ENCODE data around the gene ZNF521.

ZNF521 gene

GRCh38 chr18:25234322-25234639 lies 117.7 kb downstream of the ZNF521 start:
- no peak for DNase-seq
- intact Hi-C loops (cut with DNase I), result loop anchor here (10.0 kb wide), 1 partner anchor 51 kb away; no protein-coding TSS in a partner anchor

GRCh38 chr18:25233528-25234321 lies 118.2 kb downstream of the ZNF521 start:
- intact Hi-C loops (cut with DNase I), result loop anchor here (10.0 kb wide), 1 partner anchor 51 kb away; no protein-coding TSS in a partner anchor
- DNase-seq, result no peak

- peak in 1 of 10 donors; percentile 74 for DNase-seq
- intact Hi-C loops (cut with DNase I), result loop anchor here (2.0 to 10.0 kb wide), 2 partner anchors 53 to 121 kb away; partner anchors contain the start of gene ZNF521
These were observed 120.7 kb downstream of the ZNF521 start for GRCh38 chr18:25231327-25231691.

GRCh38 chr18:25230658-25231326 lies 121.2 kb downstream of the ZNF521 start:
- intact Hi-C loops (cut with DNase I), result loop anchor here (2.0 to 10.0 kb wide), 2 partner anchors 54 to 122 kb away; partner anchors contain the start of gene ZNF521
- peak; percentile 59 to 94 (median 72) for DNase-seq

- DNase-seq, result no peak
- intact Hi-C loops (cut with DNase I), result loop anchor here (2.0 to 10.0 kb wide), 2 partner anchors 55 to 123 kb away; partner anchors contain the start of gene ZNF521
These were observed 122.0 kb downstream of the ZNF521 start for GRCh38 chr18:25229920-25230319.

- DNase-seq, result no peak
- intact Hi-C loops (cut with DNase I), result no loop called here
These were observed 122.9 kb downstream of the ZNF521 start for GRCh38 chr18:25229081-25229480.

- DNase-seq, result no peak
- intact Hi-C loops (cut with DNase I), result no loop called here
These were observed 123.6 kb downstream of the ZNF521 start for GRCh38 chr18:25228410-25228809.

GRCh38 chr18:25225151-25225550 lies 126.8 kb downstream of the ZNF521 start:
- no peak for DNase-seq
- intact Hi-C loops (cut with DNase I), result no loop called here

GRCh38 chr18:25223899-25224886 lies 127.8 kb downstream of the ZNF521 start:
- DNase-seq, result no peak
- intact Hi-C loops (cut with DNase I), result no loop called here

- DNase-seq, result no peak
- intact Hi-C loops (cut with DNase I), result no loop called here
These were observed 128.8 kb downstream of the ZNF521 start for GRCh38 chr18:25223211-25223610.

- DNase-seq, result no peak
- intact Hi-C loops (cut with DNase I), result no loop called here
These were observed 129.3 kb downstream of the ZNF521 start for GRCh38 chr18:25222648-25223047.

- no peak for DNase-seq
These were observed 141.3 kb downstream of the ZNF521 start for GRCh38 chr18:25210622-25211021.

GRCh38 chr18:25192065-25192464 lies 159.9 kb downstream of the ZNF521 start:
- DNase-seq, result no peak

More at GRCh38 chr18:25210622-25211021, 141.3 kb downstream of the ZNF521 start:
- intact Hi-C loops (cut with DNase I), result no loop called here

GRCh38 chr18:25190472-25190871 lies 161.5 kb downstream of the ZNF521 start:
- intact Hi-C loops (cut with DNase I), result no loop called here
- no peak for DNase-seq

More at GRCh38 chr18:25192065-25192464, 159.9 kb downstream of the ZNF521 start:
- intact Hi-C loops (cut with DNase I), result no loop called here

GRCh38 chr18:25189391-25190185 lies 162.4 kb downstream of the ZNF521 start:
- intact Hi-C loops (cut with DNase I), result no loop called here

GRCh38 chr18:25187521-25188192 lies 164.3 kb downstream of the ZNF521 start:
- intact Hi-C loops (cut with DNase I), result no loop called here
- no peak for DNase-seq

More at GRCh38 chr18:25189391-25190185, 162.4 kb downstream of the ZNF521 start:
- DNase-seq, result no peak

- DNase-seq, result no peak
- intact Hi-C loops (cut with DNase I), result no loop called here
These were observed 165.1 kb downstream of the ZNF521 start for GRCh38 chr18:25186871-25187270.

GRCh38 chr18:25181993-25182392 lies 170.0 kb downstream of the ZNF521 start:
- intact Hi-C loops (cut with DNase I), result no loop called here

GRCh38 chr18:25181581-25181980 lies 170.4 kb downstream of the ZNF521 start:
- DNase-seq, result no peak
- intact Hi-C loops (cut with DNase I), result no loop called here

More at GRCh38 chr18:25181993-25182392, 170.0 kb downstream of the ZNF521 start:
- no peak for DNase-seq

All from posterior cingulate gyrus (tissue), 11 donors.